ENCODE measurements around the gene CHST13. TPM values are rescaled to one million over a fixed set of nuclear protein-coding genes. Genes with fewer than 3 reads are reported as not detected.

CHST13 gene
- polyA plus RNA-seq, 3 donors: 16.6 to 41.8 (median 39.2) TPM

DNA sequence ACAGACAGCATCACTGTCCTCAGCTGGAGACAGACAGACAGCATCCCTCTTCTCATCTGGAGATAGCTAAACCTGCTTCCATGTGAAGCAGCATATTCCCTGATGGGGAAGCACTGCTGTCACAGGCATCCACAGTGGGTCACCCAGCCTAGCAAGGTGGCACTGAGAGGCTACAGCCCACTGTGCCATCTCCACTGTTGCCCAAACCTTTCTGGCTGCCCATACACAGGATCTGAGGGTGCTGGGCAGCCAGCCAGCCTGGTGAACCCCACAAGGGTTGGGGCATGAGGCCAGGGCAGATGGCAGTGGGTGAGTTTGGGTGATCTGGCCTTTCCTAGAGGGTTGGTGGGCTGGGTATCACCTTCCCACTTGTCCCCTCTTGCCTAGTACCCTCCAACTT lies 11.7 kb downstream of the CHST13 start:
- Mint-ChIP-seq H3K4me1 (peaks cover 40% of the 10 kb centered on the region), H3K27ac (no peak overlapping the region), H3K9me3 (peaks cover 0 to 5% (median 0%) of the 10 kb centered on the region in 7 donors), H3K36me3 (peaks cover 18 to 41% of the 10 kb centered on the region in 2 donors), H3K4me3 (no peak overlapping the region), H3K27me3 (ENCODE audit: low read depth in 3 of 3) (peaks cover 0 to 3% (median 0%) of the 10 kb centered on the region in 3 donors)
- Histone ChIP-seq H3K27me3 (ENCODE audit: control insufficient read depth in 2 of 2, insufficient read depth in 2 of 2, low read length in 2 of 2) (no peaks in the 10 kb centered on the region), H3K4me1 (ENCODE audit: control insufficient read depth in 1 of 2, insufficient read depth in 2 of 2, low read length in 2 of 2) (peaks cover 39 to 49% of the 10 kb centered on the region in 2 donors), H2AFZ (ENCODE audit: insufficient read depth, low read depth, low read length, poor library complexity, severe bottlenecking) (no peak overlapping the region), H3K36me3 (replicated peaks in 1 of 2; ENCODE audit: control insufficient read depth in 1 of 2, insufficient read depth in 2 of 2, low read length in 2 of 2) (peaks cover 8 to 34% of the 10 kb centered on the region in 2 donors), H3K79me2 (ENCODE audit: insufficient read depth, low read length) (peaks cover 24% of the 10 kb centered on the region), H3K4me2 (replicated peaks; ENCODE audit: extremely low read depth, low read length, poor library complexity, severe bottlenecking) (no peak overlapping the region), H4K20me1 (ENCODE audit: insufficient read depth, low read length) (no peaks in the 10 kb centered on the region), H3K9ac (ENCODE audit: insufficient read depth, low read length, poor library complexity, severe bottlenecking) (no peak overlapping the region), H3K27ac (ENCODE audit: low read depth in 1 of 2, low read length in 2 of 2) (no peak overlapping the region), H3K4me3 (replicated peaks in 1 of 3; ENCODE audit: low read depth in 2 of 3, low read length in 3 of 3) (no peak overlapping the region), H3K9me3 (replicated peaks in 1 of 2; ENCODE audit: control insufficient read depth in 1 of 2, insufficient read depth in 1 of 2, low read length in 2 of 2) (no peaks in the 10 kb centered on the region)
- intact Hi-C loops (cut with micrococcal nuclease): no loop called here
- DNase-seq: no peak
- TF ChIP-seq CTCF (IDR thresholded peaks at IDR 0.05): no peak

- TF ChIP-seq CTCF (IDR thresholded peaks at IDR 0.05): no peak
- Histone ChIP-seq H3K4me2 (replicated peaks; ENCODE audit: extremely low read depth, low read length, poor library complexity, severe bottlenecking) (no peak overlapping the region), H3K36me3 (replicated peaks in 1 of 2; ENCODE audit: control insufficient read depth in 1 of 2, insufficient read depth in 2 of 2, low read length in 2 of 2) (peaks cover 8 to 34% of the 10 kb centered on the region in 2 donors), H3K79me2 (ENCODE audit: insufficient read depth, low read length) (peaks cover 24% of the 10 kb centered on the region), H3K9ac (ENCODE audit: insufficient read depth, low read length, poor library complexity, severe bottlenecking) (no peak overlapping the region), H2AFZ (ENCODE audit: insufficient read depth, low read depth, low read length, poor library complexity, severe bottlenecking) (no peak overlapping the region), H4K20me1 (ENCODE audit: insufficient read depth, low read length) (no peaks in the 10 kb centered on the region), H3K4me1 (ENCODE audit: control insufficient read depth in 1 of 2, insufficient read depth in 2 of 2, low read length in 2 of 2) (peaks cover 39 to 49% of the 10 kb centered on the region in 2 donors), H3K4me3 (replicated peaks in 1 of 3; ENCODE audit: low read depth in 2 of 3, low read length in 3 of 3) (no peak overlapping the region), H3K9me3 (replicated peaks in 1 of 2; ENCODE audit: control insufficient read depth in 1 of 2, insufficient read depth in 1 of 2, low read length in 2 of 2) (no peaks in the 10 kb centered on the region), H3K27me3 (ENCODE audit: control insufficient read depth in 2 of 2, insufficient read depth in 2 of 2, low read length in 2 of 2) (no peaks in the 10 kb centered on the region), H3K27ac (ENCODE audit: low read depth in 1 of 2, low read length in 2 of 2) (no peak overlapping the region)
- intact Hi-C loops (cut with micrococcal nuclease): no loop called here
- no CpG with 5 or more reads among the region's 3 CpGs for WGBS (ENCODE audit: insufficient coverage)
- H3K27me3 Mint-ChIP-seq (ENCODE audit: low read depth in 3 of 3): peaks cover 0 to 3% (median 0%) of the 10 kb centered on the region in 3 donors
- H3K4me1 Mint-ChIP-seq: peaks cover 40% of the 10 kb centered on the region
- DNase-seq: no peak
- peaks cover 0 to 5% (median 0%) of the 10 kb centered on the region in 7 donors for H3K9me3 Mint-ChIP-seq
- H3K36me3 Mint-ChIP-seq: peaks cover 18 to 41% of the 10 kb centered on the region in 2 donors
- H3K27ac Mint-ChIP-seq: no peak overlapping the region
- no peak overlapping the region for H3K4me3 Mint-ChIP-seq
These were observed 12.2 kb downstream of the CHST13 start for GRCh38 chr3:126536126-126536525.

All from CD14-positive monocyte (primary cell).